Esophagus muscularis mucosa (tissue), 4 donors: Measurements from ENCODE around the gene RHOF. TPM values are rescaled to one million over a fixed set of nuclear protein-coding genes. Genes with fewer than 3 reads are reported as not detected.

Source experiments
- DNase-seq: peaks from one replicate; pipeline ENCODE4 v3.0.0-alpha.2; 2017; ENCODE audit errors: extremely low spot score
- H3K27ac ChIP-seq, 4 donors: fragments of 200-600 bp; sonication (generic); replicated peaks in 1 of 4; 1 replicate in 3 of 4; 2 replicates in 1 of 4; pipeline ENCODE4 v1.5.1; 2016 to 2019; ENCODE audit warnings: mild to moderate bottlenecking in 1 of 4
- H3K27me3 ChIP-seq, 4 donors: fragments of 200-600 bp; sonication (generic); one replicate each; pipeline versions ENCODE4 v1.5.1 to v1.6.0; 2016 to 2019
- H3K36me3 ChIP-seq, 4 donors: fragments of 200-600 bp; sonication (generic); one replicate each; pipeline ENCODE4 v1.5.1; 2016 to 2019
- H3K4me1 ChIP-seq, 4 donors: fragments of 200-600 bp; sonication (generic); one replicate each; pipeline ENCODE4 v1.5.1; 2016 to 2019
- H3K4me3 ChIP-seq, 4 donors: fragments of 200-600 bp; sonication (generic); 1 replicate in 2 of 4; 2 replicates in 2 of 4; pipeline ENCODE4 v1.5.1; 2016 to 2019; ENCODE audit warnings: mild to moderate bottlenecking in 4 of 4, moderate library complexity in 1 of 4
- H3K9me3 ChIP-seq, 4 donors: fragments of 200-600 bp; sonication (generic); 1 replicate in 3 of 4; 2 replicates in 1 of 4; pipeline ENCODE4 v1.5.1; 2016 to 2019
- CTCF ChIP-seq, 3 experiments: fragments of 200-600 bp in 2 of 3; fragments of 450-650 bp in 1 of 3; sonication (generic) in 2 of 3; IDR thresholded peaks; one replicate each; pipeline ENCODE4 v1.5.1; 2017 to 2019; ENCODE audit warnings: antibody characterized with exemption in 3 of 3, mild to moderate bottlenecking in 2 of 3, moderate library complexity in 1 of 3
- EP300 ChIP-seq: sonication (generic); formaldehyde crosslinking; IDR thresholded peaks from one replicate; pipeline ENCODE4 v1.6.1; 2017; ENCODE audit warnings: antibody characterized with exemption
- POLR2A ChIP-seq: fragments of 450-650 bp; IDR thresholded peaks from one replicate; pipeline ENCODE4 v1.6.1; 2017; ENCODE audit warnings: antibody characterized with exemption, moderate library complexity, mild to moderate bottlenecking, low read depth
- POLR2AphosphoS5 ChIP-seq, 2 donors: sonication (generic); formaldehyde crosslinking; IDR thresholded peaks; one replicate each; pipeline ENCODE4 v1.6.1; 2017; ENCODE audit warnings: antibody characterized with exemption in 2 of 2
- WGBS: methylation state at CpG from one replicate; pipeline ENCODE4 v1.1.5; 2018; 5-methylcytosine and 5-hydroxymethylcytosine counted together
- intact Hi-C: fragments of 100-400 bp; cut with DNase I; formaldehyde crosslinking; loops from one replicate; pipeline ENCODE4 v1.15.1; 2023
- total RNA-seq, 4 donors: library from RNA; depleted of rRNA; stranded (reverse); fragments of >200 nt; gene quantifications; one replicate each; pipeline versions ENCODE4 v1.1.0 to v1.2.1, GENCODE V29; 2016

Gene RHOF
- total RNA-seq, 4 donors from 2014 or later, result 7.0 to 23.2 (median 15.9) TPM

- Histone ChIP-seq H3K4me1 (peaks cover 34 to 45% (median 41%) of the 10 kb centered on the region in 4 donors), H3K27me3 (no peaks in the 10 kb centered on the region), H3K27ac (no peak overlapping the region), H3K36me3 (peaks cover 59 to 82% (median 74%) of the 10 kb centered on the region in 4 donors), H3K9me3 (no peaks in the 10 kb centered on the region), H3K4me3 (no peak overlapping the region)
- intact Hi-C loops, result no loop called here
- DNase-seq, result no peak
- TF ChIP-seq CTCF (IDR thresholded peaks at IDR 0.05) (no peak), EP300 (no peak), POLR2A (no peak), POLR2AphosphoS5 (IDR thresholded peaks at IDR 0.05) (no peak)
- WGBS, result 92% methylated on average over 8 of the region's 8 CpGs
Observed at GRCh38 chr12:121815263-121815662, 21.8 kb upstream of the RHOF start.

- TF ChIP-seq POLR2AphosphoS5 (IDR thresholded peaks at IDR 0.05), result no peak
- TF ChIP-seq CTCF (IDR thresholded peaks at IDR 0.05), result no peak
- TF ChIP-seq POLR2A, result no peak
- TF ChIP-seq EP300, result no peak
- no peaks in the 10 kb centered on the region for H3K27me3 ChIP-seq
- WGBS, result 87% methylated on average over 28 of the region's 31 CpGs
- H3K9me3 ChIP-seq, result no peaks in the 10 kb centered on the region
- no peak for DNase-seq
- no peak overlapping the region for H3K4me3 ChIP-seq
- H3K27ac ChIP-seq, result no peak overlapping the region
- peaks cover 59 to 82% (median 74%) of the 10 kb centered on the region in 4 donors for H3K36me3 ChIP-seq
- H3K4me1 ChIP-seq, result peaks cover 35 to 51% (median 46%) of the 10 kb centered on the region in 4 donors
- intact Hi-C loops, result no loop called here
Observed at GRCh38 chr12:121814429-121815119, 21.1 kb upstream of the RHOF start.

GRCh38 chr12:121813951-121814350 lies 20.5 kb upstream of the RHOF start:
- intact Hi-C loops, result loop anchor here (2.0 kb wide), 1 partner anchor 75 kb away; the partner anchor contains the start of gene PSMD9
- WGBS, result 94% methylated on average over 13 of the region's 14 CpGs
- H3K4me1 ChIP-seq, result peaks cover 35 to 54% (median 46%) of the 10 kb centered on the region in 4 donors

GRCh38 chr12:121812921-121813896 lies 19.7 kb upstream of the RHOF start:
- peaks cover 35 to 61% (median 48%) of the 10 kb centered on the region in 4 donors for H3K4me1 ChIP-seq
- H3K4me3 ChIP-seq, result peak overlapping the region; percentile 62 to 71 (median 66)
- no peak for TF ChIP-seq EP300
- no peak for TF ChIP-seq POLR2AphosphoS5 (IDR thresholded peaks at IDR 0.05)
- no peak for TF ChIP-seq POLR2A
- no peak for TF ChIP-seq CTCF (IDR thresholded peaks at IDR 0.05)
- no peaks in the 10 kb centered on the region for H3K27me3 ChIP-seq
- no peak for DNase-seq
- 40% methylated on average over 25 of the region's 25 CpGs for WGBS
- H3K27ac ChIP-seq, result peak overlapping the region in 1 of 4 donors; percentile 81
- H3K9me3 ChIP-seq, result no peaks in the 10 kb centered on the region
- intact Hi-C loops, result loop anchor here (1.0 to 2.0 kb wide), 2 partner anchors 19 to 76 kb away; partner anchors contain the start of gene PSMD9
- H3K36me3 ChIP-seq, result peaks cover 59 to 82% (median 74%) of the 10 kb centered on the region in 4 donors

More at GRCh38 chr12:121813951-121814350, 20.5 kb upstream of the RHOF start:
- Histone ChIP-seq H3K27me3 (no peaks in the 10 kb centered on the region), H3K4me3 (no peak overlapping the region), H3K9me3 (no peaks in the 10 kb centered on the region), H3K27ac (no peak overlapping the region), H3K36me3 (peaks cover 56 to 82% (median 74%) of the 10 kb centered on the region in 4 donors)
- no peak for DNase-seq
- no peak for TF ChIP-seq EP300
- TF ChIP-seq POLR2A, result no peak
- no peak for TF ChIP-seq CTCF (IDR thresholded peaks at IDR 0.05)
- no peak for TF ChIP-seq POLR2AphosphoS5 (IDR thresholded peaks at IDR 0.05)
